SK-N-SH (cell line): ENCODE results near the gene DRD4. TPM values are rescaled to one million over a fixed set of nuclear protein-coding genes. Genes with fewer than 3 reads are reported as not detected.

Experiments
- CTCF ChIA-PET: fragments of 300-600, 350-600 bp; formaldehyde crosslinking; extraction: SDS; loops from one replicate; lab custom pipeline; 2021; lab: Yijun Ruan, JAX
- POLR2A ChIA-PET: fragments of 350-600 bp; sonication (Branson Sonifier 250); formaldehyde crosslinking; extraction: SDS; loops from one replicate; lab custom pipeline; 2020; ENCODE audit warnings: antibody characterized with exemption, inconsistent platforms; lab: Yijun Ruan, JAX
- DNase-seq: peaks from one replicate; pipeline ENCODE4 v3.0.0; 2012
- H2AFZ ChIP-seq: fragments of 200-600 bp; sonication (generic); 2 replicates; pipeline ENCODE4 v1.8.1; 2016; ENCODE audit warnings: antibody characterized with exemption, mild to moderate bottlenecking, low read depth
- H3F3A ChIP-seq: fragments of 200-600 bp; sonication (generic); replicated peaks from 2 replicates; pipeline ENCODE3; 2016; ENCODE audit warnings: antibody characterized with exemption, mild to moderate bottlenecking; ENCODE audit not compliant: insufficient read depth
- H3K27ac ChIP-seq, 2 experiments: fragments of 200-500 bp in 1 of 2; fragments of 200-600 bp in 1 of 2; sonication (Bioruptor generic) in 1 of 2; sonication (generic), shearing (Covaris generic) in 1 of 2; 2 replicates each; pipeline versions ENCODE4 v1.5.1 to v1.6.1; 2014 to 2016; ENCODE audit warnings: low read depth in 2 of 2, inconsistent platforms in 1 of 2, low read length in 1 of 2, mild to moderate bottlenecking in 1 of 2, mixed read lengths in 1 of 2
- H3K27me3 ChIP-seq: fragments of 200-600 bp; sonication (generic), shearing (Covaris generic); 2 replicates; pipeline ENCODE4 v1.6.1; 2016; ENCODE audit warnings: mixed run types; ENCODE audit not compliant: insufficient read depth
- H3K36me3 ChIP-seq, 2 experiments: fragments of 200-500 bp in 1 of 2; fragments of 200-600 bp in 1 of 2; sonication (Bioruptor generic) in 1 of 2; sonication (generic) in 1 of 2; replicated peaks in 1 of 2; 2 replicates each; pipeline versions ENCODE3 to v1.5.1; 2014 to 2016; ENCODE audit warnings: low read length in 1 of 2, mild to moderate bottlenecking in 1 of 2; ENCODE audit not compliant: insufficient read depth in 2 of 2, control insufficient read depth in 1 of 2
- H3K4me1 ChIP-seq, 2 experiments: fragments of 200-500 bp in 1 of 2; fragments of 200-600 bp in 1 of 2; sonication (Bioruptor generic) in 1 of 2; sonication (generic), shearing (Covaris generic) in 1 of 2; 2 replicates each; pipeline versions ENCODE4 v1.5.1 to v1.6.1; 2014 to 2016; ENCODE audit warnings: low read depth in 1 of 2, low read length in 1 of 2, mixed run types in 1 of 2; ENCODE audit not compliant: insufficient read depth in 2 of 2, control insufficient read depth in 1 of 2
- H3K4me2 ChIP-seq: fragments of 200-600 bp; sonication (generic), shearing (Covaris generic); 2 replicates; pipeline ENCODE4 v1.6.1; 2017; ENCODE audit warnings: mixed run types
- H3K4me3 ChIP-seq, 2 experiments: fragments of 200-500 bp in 1 of 2; fragments of 200-600 bp in 1 of 2; sonication (Bioruptor generic) in 1 of 2; sonication (generic), shearing (Covaris generic) in 1 of 2; 2 replicates each; pipeline versions ENCODE4 v1.5.1 to v1.8.1; 2014 to 2016; ENCODE audit warnings: low read depth in 2 of 2, inconsistent platforms in 1 of 2, low read length in 1 of 2, mild to moderate bottlenecking in 1 of 2, mixed read lengths in 1 of 2, moderate library complexity in 1 of 2
- H3K79me2 ChIP-seq: fragments of 200-600 bp; sonication (generic); 2 replicates; pipeline ENCODE4 v1.8.1; 2017; ENCODE audit warnings: mild to moderate bottlenecking; ENCODE audit not compliant: insufficient read depth
- H3K9ac ChIP-seq: fragments of 200-600 bp; sonication (generic); 2 replicates; pipeline ENCODE4 v1.6.1; 2017; ENCODE audit warnings: mixed run types
- H3K9me2 ChIP-seq: fragments of 200-600 bp; sonication (generic); 2 replicates; pipeline ENCODE4 v1.6.1; 2017; ENCODE audit warnings: mixed run types
- H3K9me3 ChIP-seq: fragments of 200-600 bp; sonication (generic); 2 replicates; pipeline ENCODE4 v1.6.1; 2017; ENCODE audit warnings: mixed run types, mild to moderate bottlenecking, moderate library complexity
- H4K20me1 ChIP-seq: fragments of 200-600 bp; sonication (generic); 2 replicates; pipeline ENCODE4 v1.6.1; 2017; ENCODE audit warnings: mild to moderate bottlenecking, mixed run types; ENCODE audit not compliant: insufficient read depth
- CTCF ChIP-seq: fragments of 200-600 bp; sonication (generic); IDR thresholded peaks from 2 replicates; pipeline ENCODE4 v1.6.1; 2017; ENCODE audit warnings: antibody characterized with exemption, mild to moderate bottlenecking, moderate library complexity
- ELF1 ChIP-seq: IDR thresholded peaks from 2 replicates; pipeline ENCODE4 v1.4.0; 2012
- FOSL2 ChIP-seq: IDR thresholded peaks from 2 replicates; pipeline ENCODE4 v1.4.0; 2012; ENCODE audit warnings: low read depth, mild to moderate bottlenecking, moderate library complexity, borderline replicate concordance
- FOXM1 ChIP-seq: IDR thresholded peaks from 2 replicates; pipeline ENCODE4 v1.4.0; 2012; ENCODE audit warnings: low read depth, mild to moderate bottlenecking
- GATA2 ChIP-seq: sonication (generic); formaldehyde crosslinking; IDR thresholded peaks from 2 replicates; pipeline ENCODE4 v1.5.0; 2020; ENCODE audit warnings: mild to moderate bottlenecking, missing genetic modification reagents
- JUND ChIP-seq: IDR thresholded peaks from 2 replicates; pipeline ENCODE4 v1.4.0; 2012
- MXI1 ChIP-seq: IDR thresholded peaks from 2 replicates; pipeline ENCODE4 v1.6.1; 2012; ENCODE audit warnings: mild to moderate bottlenecking, low read depth, low read length, improper control_type of control experiment
- NRF1 ChIP-seq: IDR thresholded peaks from 2 replicates; pipeline ENCODE4 v1.6.1; 2012; ENCODE audit warnings: low read depth, mild to moderate bottlenecking, low read length
- POLR2AphosphoS5 ChIP-seq: IDR thresholded peaks from 2 replicates; pipeline ENCODE4 v1.6.1; 2012; ENCODE audit warnings: low read depth, low read length
- RAD21 ChIP-seq: IDR thresholded peaks from 2 replicates; pipeline ENCODE4 v1.6.1; 2012; ENCODE audit warnings: mild to moderate bottlenecking, low read length
- RXRA ChIP-seq: IDR thresholded peaks from 2 replicates; pipeline ENCODE4 v1.4.0; 2012; ENCODE audit warnings: low read depth, mild to moderate bottlenecking, borderline replicate concordance
- SIN3A ChIP-seq: IDR thresholded peaks from 2 replicates; pipeline ENCODE4 v1.6.1; 2012; ENCODE audit warnings: low read depth, mild to moderate bottlenecking, low read length, moderate library complexity, borderline replicate concordance
- TAF1 ChIP-seq: IDR thresholded peaks from 2 replicates; pipeline ENCODE4 v1.6.1; 2012; ENCODE audit warnings: low read depth, mild to moderate bottlenecking, low read length, moderate library complexity, borderline replicate concordance
- TCF12 ChIP-seq: IDR thresholded peaks from 2 replicates; pipeline ENCODE4 v1.4.0; 2012
- TEAD4 ChIP-seq: IDR thresholded peaks from 2 replicates; pipeline ENCODE4 v1.4.0; 2012; ENCODE audit warnings: mild to moderate bottlenecking, borderline replicate concordance; ENCODE audit not compliant: insufficient read depth
- USF2 ChIP-seq: fragments of 150-350 bp; IDR thresholded peaks from 2 replicates; pipeline ENCODE4 v1.6.1; 2017; ENCODE audit warnings: antibody characterized with exemption, low read length, low read depth, borderline replicate concordance
- YY1 ChIP-seq: IDR thresholded peaks from 2 replicates; pipeline ENCODE4 v1.4.0; 2012; ENCODE audit warnings: low read depth, mild to moderate bottlenecking
- WGBS: methylation state at CpG from one replicate; pipeline ENCODE4 v1.1.6; 2017; ENCODE audit warnings: low lambda C conversion rate; 5-methylcytosine and 5-hydroxymethylcytosine counted together
- polyA plus RNA-seq, 3 experiments: library from polyadenylated mRNA; depleted of rRNA; stranded (reverse); fragments of >200 nt; gene quantifications; 2 replicates each; pipeline ENCODE4 v1.2.3, GENCODE V29; 2012

The DRD4 gene
- polyA plus RNA-seq, 1 of the 3 experiments (the other 2 are of a cell fraction): not detected

- TF ChIP-seq CTCF: no peak
- no peak for TF ChIP-seq SIN3A
- TF ChIP-seq MXI1: no peak
Observed at GRCh38 chr11:639332-639955, 2.4 kb downstream of the DRD4 start (continued).

GRCh38 chr11:640021-640706 lies 3.1 kb downstream of the DRD4 start:
- no peak overlapping the region for H3K9ac ChIP-seq
- H3F3A ChIP-seq: no peaks in the 10 kb centered on the region
- peaks cover 7% of the 10 kb centered on the region; the same call in 1 of the 2 replicates for H4K20me1 ChIP-seq
- H3K36me3 ChIP-seq: peaks cover 0 to 5% of the 10 kb centered on the region in 2 experiments
- ChIA-PET POLR2A (no interaction called here), CTCF (interaction anchor here (0.5 kb wide), 1 partner anchor 124 kb away, joined by 3 read pairs; no protein-coding TSS in a partner anchor)
- H3K9me3 ChIP-seq: no peaks in the 10 kb centered on the region
- no peak overlapping the region for H3K4me3 ChIP-seq
- H3K27me3 ChIP-seq: no peaks in the 10 kb centered on the region
- no peak overlapping the region for H2AFZ ChIP-seq
- no peaks in the 10 kb centered on the region for H3K79me2 ChIP-seq
- peaks cover 0 to 12% of the 10 kb centered on the region in 2 experiments; a peak in 1 of 4 replicates for H3K4me1 ChIP-seq
- WGBS: 85% methylated on average over 42 of the region's 69 CpGs
- TF ChIP-seq FOXM1 (no peak), USF2 (no peak), TEAD4 (no peak), GATA2 (CRISPR knock-in tag) (no peak), POLR2AphosphoS5 (no peak), CTCF (no peak), FOSL2 (no peak), TAF1 (no peak), TCF12 (no peak), JUND (no peak), NRF1 (no peak), RXRA (no peak), ELF1 (no peak), RAD21 (no peak), YY1 (no peak), MXI1 (no peak)
- DNase-seq: peak; percentile 40
- H3K4me2 ChIP-seq: no peak overlapping the region
- no peak overlapping the region for H3K27ac ChIP-seq
- H3K9me2 ChIP-seq: no peaks in the 10 kb centered on the region
